Activated CD4-positive, alpha-beta T cell treated with anti-CD3 and anti-CD28 coated beads, Interleukin-10, Interleukin-2, amounts not matched to agents 100 ng/mL and 50 ng/mL, durations not matched to agents 16 hours and 8 hours (primary cell): Measurements from ENCODE around the gene CCND1.
A peak's percentile ranks its signal among the peaks of the same experiment; 100 is the strongest.

Experiments used
- DNase-seq: peaks from one replicate; pipeline ENCODE4 v3.0.0-alpha.2; 2020

The CCND1 gene

GRCh38 chr11:69642549-69642912 is 1.6 kb downstream of the CCND1 start:
- no peak for DNase-seq

GRCh38 chr11:69642913-69643632 is 2.1 kb downstream of the CCND1 start:
- DNase-seq = peak; percentile 79

- DNase-seq = no peak
Measured at GRCh38 chr11:69643646-69644045, 2.7 kb downstream of the CCND1 start.

DNA sequence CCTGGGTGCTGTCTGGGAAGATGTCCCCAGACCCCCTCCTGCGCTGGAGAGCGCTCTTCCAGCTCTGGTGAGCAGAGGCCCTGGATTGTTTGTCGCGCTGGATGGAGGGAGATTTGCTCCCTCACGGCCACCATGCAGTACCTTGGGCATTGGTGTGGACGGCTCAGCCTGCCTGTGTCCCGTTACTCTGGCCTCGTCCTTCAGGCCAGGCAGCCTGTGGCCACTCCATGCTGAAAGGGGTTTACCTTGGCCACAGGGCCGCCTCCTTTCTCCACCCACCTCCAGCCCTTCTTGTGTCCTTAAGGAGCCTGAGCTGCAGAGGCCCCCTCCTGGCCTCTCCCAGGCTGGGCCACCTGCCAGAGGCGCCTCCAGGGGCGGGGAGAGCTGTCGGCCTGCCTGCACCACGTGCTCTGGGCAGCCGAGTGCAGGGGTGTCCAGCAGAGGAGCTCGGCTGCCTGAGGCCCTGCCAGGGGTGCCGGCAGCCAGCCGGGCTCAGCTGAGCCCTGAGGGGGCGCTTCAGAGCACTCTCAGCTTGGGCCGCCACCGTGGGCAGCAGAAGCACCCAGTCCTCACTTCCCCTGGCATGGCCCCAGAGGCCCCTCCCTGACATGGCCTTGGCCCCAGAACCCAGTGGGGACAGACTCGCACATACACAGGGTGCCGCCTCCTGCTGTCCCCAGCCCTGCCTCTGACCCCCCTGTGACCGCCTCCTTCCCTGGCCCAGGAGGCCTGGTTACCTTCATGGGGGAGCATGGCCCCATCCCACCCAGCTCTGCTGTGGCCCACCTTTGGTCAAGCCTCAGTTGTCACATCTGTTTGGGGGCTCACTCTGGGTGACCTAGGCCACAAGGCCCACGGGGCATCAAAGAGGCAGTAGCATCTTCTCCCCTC is 3.4 kb downstream of the CCND1 start:
- DNase-seq = no peak

GRCh38 chr11:69644962-69645675 is 4.2 kb downstream of the CCND1 start:
- no peak for DNase-seq

DNA sequence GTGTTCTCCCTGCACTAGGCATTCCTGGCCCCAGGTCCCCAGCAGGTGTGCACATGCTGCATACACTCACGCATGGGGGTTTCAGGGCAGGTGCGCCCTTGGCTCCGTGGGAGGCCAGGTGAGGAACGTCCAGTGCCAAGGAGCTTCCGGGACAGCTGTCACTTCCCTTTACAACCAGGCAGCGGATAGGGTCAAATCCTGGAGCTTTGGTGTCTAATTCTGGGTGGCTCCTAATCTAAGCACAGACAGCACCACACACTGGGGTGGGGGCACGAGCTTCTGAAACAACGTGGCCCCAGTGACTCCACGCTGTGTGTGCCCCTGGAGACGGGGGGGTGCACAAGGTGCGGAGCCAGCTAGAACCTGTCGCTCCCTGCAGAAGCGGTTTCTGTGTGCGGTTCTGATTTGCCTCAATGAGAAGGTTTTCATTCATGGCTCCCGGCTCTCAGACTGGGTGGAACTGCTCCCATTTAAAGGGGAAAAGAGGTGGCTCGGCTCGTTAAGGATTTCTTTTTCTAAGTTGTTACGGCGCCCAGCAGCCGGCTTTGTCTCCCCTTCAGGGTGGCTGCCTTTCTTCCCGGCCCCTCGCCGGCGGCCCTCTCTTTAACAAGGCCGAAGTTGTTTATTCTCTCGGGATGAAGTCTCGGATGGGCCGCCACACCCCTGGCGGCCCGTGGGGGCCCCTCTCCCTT is 5.0 kb downstream of the CCND1 start:
- DNase-seq = no peak

DNA sequence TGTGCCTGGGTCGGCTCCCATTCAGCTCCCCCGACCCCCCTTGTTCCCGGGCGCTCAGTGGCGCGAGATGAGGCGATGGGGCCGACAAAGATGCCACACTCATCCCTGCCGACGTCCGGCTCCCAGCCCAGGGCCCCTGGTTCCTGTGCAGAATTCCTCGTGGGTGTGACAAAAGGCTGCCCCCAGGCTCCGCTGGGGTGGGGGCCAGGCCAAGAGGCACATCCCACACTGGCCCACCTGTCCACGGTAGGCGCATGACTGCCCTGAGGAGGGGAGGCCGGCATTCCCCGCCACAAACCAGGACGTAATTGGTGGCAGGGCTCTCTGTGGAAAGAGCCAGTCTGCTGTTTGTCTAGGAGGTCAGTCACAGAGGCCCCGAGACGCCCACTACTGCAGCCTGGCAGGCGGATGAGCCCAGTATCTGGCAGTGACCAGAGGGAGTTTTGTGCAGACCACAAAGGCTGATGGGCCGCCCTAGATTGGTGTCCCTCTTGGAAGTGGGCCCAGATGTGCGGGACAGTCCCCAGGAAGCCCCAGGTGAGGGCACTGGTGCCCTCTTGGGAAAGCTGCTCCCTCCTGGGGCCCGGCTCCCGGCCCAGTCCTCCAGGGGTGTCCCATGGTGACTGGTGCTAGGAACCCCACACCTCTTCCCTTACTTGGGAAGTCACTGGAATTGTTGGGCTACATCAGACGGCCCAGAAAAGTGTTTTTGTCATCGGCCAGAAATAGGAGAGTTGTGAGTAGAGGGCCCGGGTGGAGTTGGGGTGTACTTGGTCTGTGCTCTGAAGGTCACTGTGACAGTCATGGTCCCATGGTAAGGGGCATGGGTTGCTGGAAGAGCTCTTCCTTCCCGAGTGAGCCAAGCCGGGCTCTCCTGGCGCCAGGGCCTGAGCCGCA is 5.8 kb downstream of the CCND1 start:
- DNase-seq = no peak

DNA sequence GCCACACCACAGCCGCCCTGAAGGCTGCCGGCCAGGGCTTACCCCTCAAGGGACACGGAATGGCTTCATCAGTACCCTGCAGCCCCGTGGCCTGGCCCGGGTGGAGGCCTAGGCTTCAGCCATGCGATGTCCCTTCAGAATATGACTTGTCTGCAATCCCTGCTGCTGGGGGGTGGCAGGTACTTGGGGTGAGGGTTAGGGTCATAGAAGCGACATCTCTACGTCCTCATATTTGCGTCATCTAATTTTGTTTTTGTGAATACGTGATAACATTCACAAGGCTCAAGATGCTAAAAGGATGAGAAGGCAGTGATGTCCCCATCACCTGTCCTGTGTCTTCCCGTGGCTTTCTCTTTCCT is 6.4 kb downstream of the CCND1 start:
- DNase-seq = no peak

DNA sequence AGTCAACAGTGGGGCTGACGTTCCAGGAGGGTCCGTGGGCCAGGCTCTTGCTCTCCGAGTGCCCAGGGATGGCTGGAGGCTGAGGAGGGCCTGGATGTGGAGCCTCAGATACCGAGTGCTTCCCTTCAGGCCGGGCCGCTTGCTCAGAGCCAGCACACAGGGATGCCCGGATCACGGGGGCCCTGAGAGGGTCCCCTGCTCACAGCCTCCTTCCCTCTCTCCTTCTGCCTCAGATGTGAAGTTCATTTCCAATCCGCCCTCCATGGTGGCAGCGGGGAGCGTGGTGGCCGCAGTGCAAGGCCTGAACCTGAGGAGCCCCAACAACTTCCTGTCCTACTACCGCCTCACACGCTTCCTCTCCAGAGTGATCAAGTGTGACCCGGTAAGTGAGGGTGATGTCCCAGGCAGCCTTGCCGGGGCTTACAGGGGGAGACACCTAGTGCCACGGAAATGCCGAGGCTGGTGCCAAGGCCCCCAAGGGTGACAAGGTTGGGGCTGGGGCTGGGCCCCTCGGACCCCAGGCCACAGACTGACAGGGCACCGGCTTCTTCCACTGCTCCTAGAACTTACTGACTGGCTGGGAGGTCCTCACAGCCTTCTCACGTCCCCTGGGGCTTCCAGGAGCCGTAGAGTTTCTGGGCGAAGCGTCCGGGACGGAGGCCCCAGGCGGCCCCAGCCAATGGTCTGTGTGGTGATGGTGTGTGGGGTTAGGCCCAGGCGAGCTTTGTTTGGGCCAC is 7.0 kb downstream of the CCND1 start:
- no peak for DNase-seq

- DNase-seq = no peak
Measured at GRCh38 chr11:69648679-69649575, 8.0 kb downstream of the CCND1 start.

GRCh38 chr11:69649576-69649900 is 8.6 kb downstream of the CCND1 start:
- no peak for DNase-seq

- DNase-seq = no peak
Measured at GRCh38 chr11:69650081-69650831, 9.3 kb downstream of the CCND1 start.

- no peak for DNase-seq
Measured at GRCh38 chr11:69650832-69651344, 9.9 kb downstream of the CCND1 start.

GRCh38 chr11:69651834-69652620 is 11.1 kb downstream of the CCND1 start:
- DNase-seq = no peak

DNA sequence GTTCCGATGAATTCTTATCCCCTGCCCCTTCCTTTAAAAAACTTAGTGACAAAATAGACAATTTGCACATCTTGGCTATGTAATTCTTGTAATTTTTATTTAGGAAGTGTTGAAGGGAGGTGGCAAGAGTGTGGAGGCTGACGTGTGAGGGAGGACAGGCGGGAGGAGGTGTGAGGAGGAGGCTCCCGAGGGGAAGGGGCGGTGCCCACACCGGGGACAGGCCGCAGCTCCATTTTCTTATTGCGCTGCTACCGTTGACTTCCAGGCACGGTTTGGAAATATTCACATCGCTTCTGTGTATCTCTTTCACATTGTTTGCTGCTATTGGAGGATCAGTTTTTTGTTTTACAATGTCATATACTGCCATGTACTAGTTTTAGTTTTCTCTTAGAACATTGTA is 12.0 kb downstream of the CCND1 start:
- DNase-seq = no peak

GRCh38 chr11:69653406-69653960 is 12.5 kb downstream of the CCND1 start:
- DNase-seq = no peak

DNA sequence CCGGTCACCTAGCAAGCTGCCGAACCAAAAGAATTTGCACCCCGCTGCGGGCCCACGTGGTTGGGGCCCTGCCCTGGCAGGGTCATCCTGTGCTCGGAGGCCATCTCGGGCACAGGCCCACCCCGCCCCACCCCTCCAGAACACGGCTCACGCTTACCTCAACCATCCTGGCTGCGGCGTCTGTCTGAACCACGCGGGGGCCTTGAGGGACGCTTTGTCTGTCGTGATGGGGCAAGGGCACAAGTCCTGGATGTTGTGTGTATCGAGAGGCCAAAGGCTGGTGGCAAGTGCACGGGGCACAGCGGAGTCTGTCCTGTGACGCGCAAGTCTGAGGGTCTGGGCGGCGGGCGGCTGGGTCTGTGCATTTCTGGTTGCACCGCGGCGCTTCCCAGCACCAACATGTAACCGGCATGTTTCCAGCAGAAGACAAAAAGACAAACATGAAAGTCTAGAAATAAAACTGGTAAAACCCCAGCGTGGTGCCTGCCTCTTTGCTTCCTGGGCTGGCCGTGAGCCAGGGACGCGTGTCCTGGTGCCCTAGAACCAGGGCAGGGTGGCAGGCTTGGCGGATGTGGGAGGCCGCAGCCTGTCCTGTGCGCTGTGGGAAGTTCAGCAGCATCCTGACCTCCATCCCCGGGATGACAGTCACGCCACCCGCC is 13.2 kb downstream of the CCND1 start:
- DNase-seq = no peak
